Endodermal cell (in vitro differentiated cells): ENCODE measurements around the gene IFNA6. TPM values are rescaled to one million over a fixed set of nuclear protein-coding genes. Genes with fewer than 3 reads are reported as not detected.
A peak's percentile ranks its signal among the peaks of the same experiment; 100 is the strongest.

ENCODE experiments used
- DNase-seq: peaks from one replicate; pipeline ENCODE4 v3.0.0-alpha.2; 2017
- H3K27ac ChIP-seq: 2 replicates; pipeline ENCODE4 v1.5.1; 2013; ENCODE audit warnings: mild to moderate bottlenecking, low read depth, low read length, moderate library complexity
- H3K27me3 ChIP-seq: 2 replicates; pipeline ENCODE4 v1.6.1; 2013; ENCODE audit warnings: mild to moderate bottlenecking, low read length, moderate library complexity; ENCODE audit not compliant: insufficient read depth, control insufficient read depth, poor library complexity, severe bottlenecking
- H3K36me3 ChIP-seq: 2 replicates; pipeline ENCODE4 v1.7.0; 2013; ENCODE audit warnings: mild to moderate bottlenecking, low read length, moderate library complexity; ENCODE audit not compliant: control insufficient read depth, insufficient read depth
- H3K4me1 ChIP-seq: one replicate; pipeline ENCODE4 v1.7.0; 2013; ENCODE audit warnings: low read length; ENCODE audit not compliant: control insufficient read depth, insufficient read depth
- H3K4me3 ChIP-seq: 2 replicates; pipeline ENCODE4 v1.5.1; 2013; ENCODE audit warnings: mild to moderate bottlenecking, low read length, moderate library complexity
- H3K9ac ChIP-seq: 2 replicates; pipeline ENCODE4 v1.6.1; 2013; ENCODE audit warnings: mild to moderate bottlenecking, low read length, moderate library complexity; ENCODE audit not compliant: poor library complexity, severe bottlenecking; ENCODE audit errors: extremely low read depth
- H3K9me3 ChIP-seq: 2 replicates; pipeline ENCODE4 v1.6.1; 2013; ENCODE audit warnings: mild to moderate bottlenecking, low read length, moderate library complexity; ENCODE audit not compliant: control insufficient read depth
- H3K27ac Mint-ChIP-seq: 2 replicates; pipeline ENCODE4 v1.8.0; 2020; ENCODE audit warnings: mixed read lengths
- H3K27me3 Mint-ChIP-seq: 2 replicates; pipeline ENCODE4 v1.8.0; 2021; ENCODE audit warnings: mild to moderate bottlenecking, mixed read lengths; ENCODE audit not compliant: insufficient read depth
- H3K36me3 Mint-ChIP-seq: 2 replicates; pipeline ENCODE4 v1.8.0; 2020; ENCODE audit warnings: low read depth, mixed read lengths
- H3K4me1 Mint-ChIP-seq: 2 replicates; pipeline ENCODE4 v1.8.0; 2020; ENCODE audit warnings: mixed read lengths
- H3K4me3 Mint-ChIP-seq: 2 replicates; pipeline ENCODE4 v1.8.0; 2020; ENCODE audit warnings: mild to moderate bottlenecking, moderate library complexity, mixed read lengths
- H3K9me3 Mint-ChIP-seq: 2 replicates; pipeline ENCODE4 v1.8.0; 2020; ENCODE audit warnings: mild to moderate bottlenecking, mixed read lengths
- CTCF ChIP-seq: fragments of 200-600 bp; sonication (generic); conservative IDR thresholded peaks from 2 replicates; pipeline ENCODE4 v1.5.0; 2021; ENCODE audit warnings: antibody characterized with exemption, mild to moderate bottlenecking
- WGBS, 2 experiments: methylation state at CpG; one replicate each; pipeline versions ENCODE4 v1.1.5 to v1.1.7; 2013; ENCODE audit warnings: missing lambda C conversion rate in 2 of 2, mixed read lengths in 1 of 2; ENCODE audit not compliant: insufficient coverage in 1 of 2, insufficient read length in 1 of 2; 5-methylcytosine and 5-hydroxymethylcytosine counted together
- total RNA-seq, 2 donors: library from RNA; stranded (reverse); fragmentation: NEBNext Ultra II Directional in 1 of 2; extraction: Animal tissue kit (Norgen Biotek cat#: 25700) in 1 of 2; gene quantifications; 2 replicates in 1 of 2; 3 replicates in 1 of 2; pipeline ENCODE4 v1.2.1, GENCODE V29; 2021

IFNA6 gene
- total RNA-seq, 2 donors from 2014 or later = not detected

- Histone ChIP-seq H3K9me3 (no peaks in the 10 kb centered on the region), H3K4me1 (no peaks in the 10 kb centered on the region), H3K4me3 (no peak overlapping the region), H3K9ac (no peak overlapping the region), H3K27me3 (no peaks in the 10 kb centered on the region), H3K36me3 (no peaks in the 10 kb centered on the region), H3K27ac (peak overlapping the region; percentile 47)
- no peak overlapping the region for H3K27ac Mint-ChIP-seq
- DNase-seq = no peak
- 90 to 91% methylated on average over 4 to 7 of the region's 7 CpGs for WGBS, 2 experiments
- no peaks in the 10 kb centered on the region for H3K36me3 Mint-ChIP-seq
- no peaks in the 10 kb centered on the region for H3K4me1 Mint-ChIP-seq
- H3K4me3 Mint-ChIP-seq = no peak overlapping the region
- no peak for TF ChIP-seq CTCF
- peaks cover 1% of the 10 kb centered on the region for H3K27me3 Mint-ChIP-seq
- H3K9me3 Mint-ChIP-seq = peaks cover 6% of the 10 kb centered on the region
Measured at GRCh38 chr9:21357479-21358460, 7.1 kb upstream of the IFNA6 start.

GRCh38 chr9:21348430-21348970, 2.2 kb downstream of the IFNA6 start:
- DNase-seq = no peak
- no peaks in the 10 kb centered on the region for H3K4me1 ChIP-seq
- Mint-ChIP-seq H3K4me1 (peaks cover 6% of the 10 kb centered on the region), H3K36me3 (no peaks in the 10 kb centered on the region), H3K27ac (no peak overlapping the region), H3K27me3 (peaks cover 25% of the 10 kb centered on the region), H3K9me3 (peaks cover 10% of the 10 kb centered on the region), H3K4me3 (no peak overlapping the region)
- H3K36me3 ChIP-seq = no peaks in the 10 kb centered on the region
- H3K9ac ChIP-seq = no peak overlapping the region
- WGBS, 2 experiments = 72 to 78% methylated on average over 3 of the region's 3 CpGs
- peaks cover 7% of the 10 kb centered on the region for H3K9me3 ChIP-seq
- H3K27me3 ChIP-seq = peaks cover 11% of the 10 kb centered on the region
- no peak for TF ChIP-seq CTCF
- no peak overlapping the region for H3K27ac ChIP-seq
- H3K4me3 ChIP-seq = no peak overlapping the region

- H3K27me3 Mint-ChIP-seq = peaks cover 42% of the 10 kb centered on the region
- Histone ChIP-seq H3K27me3 (peaks cover 22% of the 10 kb centered on the region), H3K36me3 (no peaks in the 10 kb centered on the region), H3K9me3 (peaks cover 7% of the 10 kb centered on the region), H3K4me3 (no peak overlapping the region), H3K9ac (no peak overlapping the region), H3K27ac (no peak overlapping the region), H3K4me1 (no peaks in the 10 kb centered on the region)
- H3K27ac Mint-ChIP-seq = no peak overlapping the region
- WGBS, 2 experiments = 80 to 95% methylated on average over 3 to 4 of the region's 4 CpGs
- peaks cover 10% of the 10 kb centered on the region for H3K9me3 Mint-ChIP-seq
- no peak for TF ChIP-seq CTCF
- no peaks in the 10 kb centered on the region for H3K36me3 Mint-ChIP-seq
- no peak overlapping the region for H3K4me3 Mint-ChIP-seq
- DNase-seq = no peak
- peaks cover 6% of the 10 kb centered on the region for H3K4me1 Mint-ChIP-seq
Measured at GRCh38 chr9:21340735-21341134, 10.0 kb downstream of the IFNA6 start.
